Tibial artery (tissue), 4 donors: ENCODE measurements around the gene CHERP.

Experiments
- DNase-seq, 2 donors: peaks; one replicate each; pipeline ENCODE4 v3.0.0-alpha.2; 2019
- H3K27ac ChIP-seq, 2 donors: fragments of 200-600 bp; sonication (generic) in 1 of 2; 1 replicate in 1 of 2; 2 replicates in 1 of 2; pipeline ENCODE4 v1.5.1; 2018 to 2019; ENCODE audit warnings: mild to moderate bottlenecking in 1 of 2
- H3K27me3 ChIP-seq, 2 donors: fragments of 200-600 bp; sonication (generic) in 1 of 2; one replicate each; pipeline versions ENCODE4 v1.5.1 to v1.6.0; 2016 to 2019
- H3K36me3 ChIP-seq, 3 donors: fragments of 200-600 bp; sonication (generic) in 2 of 3; one replicate each; pipeline ENCODE4 v1.5.1; 2016 to 2019; ENCODE audit warnings: mild to moderate bottlenecking in 2 of 3
- H3K4me1 ChIP-seq, 4 donors: fragments of 200-600 bp; sonication (generic) in 2 of 4; 1 replicate in 3 of 4; 2 replicates in 1 of 4; pipeline ENCODE4 v1.5.1; 2016 to 2019
- H3K4me3 ChIP-seq, 2 donors: fragments of 200-600 bp; sonication (generic) in 1 of 2; 1 replicate in 1 of 2; 2 replicates in 1 of 2; pipeline ENCODE4 v1.5.1; 2018 to 2019; ENCODE audit warnings: mild to moderate bottlenecking in 2 of 2
- H3K9me3 ChIP-seq, 3 donors: fragments of 200-600 bp; sonication (generic) in 1 of 3; one replicate each; pipeline ENCODE4 v1.5.1; 2016 to 2019
- CTCF ChIP-seq, 2 experiments: fragments of 200-600 bp in 1 of 2; fragments of 450-650 bp in 1 of 2; IDR thresholded peaks; one replicate each; pipeline ENCODE4 v1.5.1; 2017 to 2019; ENCODE audit warnings: antibody characterized with exemption in 2 of 2, mild to moderate bottlenecking in 1 of 2, moderate library complexity in 1 of 2
- intact Hi-C: fragments of 100-400 bp; cut with DNase I; formaldehyde crosslinking; loops from one replicate; pipeline ENCODE4 v1.15.0; 2023; ENCODE audit warnings: low total_unique reads

Gene CHERP

GRCh38 chr19:16527971-16528521, 14.2 kb downstream of the CHERP start:
- H3K27me3 ChIP-seq, result no peaks in the 10 kb centered on the region
- no peak for TF ChIP-seq CTCF (IDR thresholded peaks at IDR 0.05)
- H3K9me3 ChIP-seq, result no peaks in the 10 kb centered on the region
- peaks cover 97 to 100% (median 99%) of the 10 kb centered on the region in 3 donors for H3K36me3 ChIP-seq
- no peak for DNase-seq
- no peak overlapping the region for H3K27ac ChIP-seq
- no peak overlapping the region for H3K4me3 ChIP-seq
- no peaks in the 10 kb centered on the region for H3K4me1 ChIP-seq
- intact Hi-C loops, result no loop called here

- no peaks in the 10 kb centered on the region for H3K4me1 ChIP-seq
- DNase-seq, result no peak
- no peak overlapping the region for H3K4me3 ChIP-seq
- H3K27me3 ChIP-seq, result no peaks in the 10 kb centered on the region
- no peak for TF ChIP-seq CTCF (IDR thresholded peaks at IDR 0.05)
- H3K36me3 ChIP-seq, result peaks cover 97 to 100% (median 99%) of the 10 kb centered on the region in 3 donors
- H3K9me3 ChIP-seq, result no peaks in the 10 kb centered on the region
- no peak overlapping the region for H3K27ac ChIP-seq
- intact Hi-C loops, result no loop called here
Observed at GRCh38 chr19:16527334-16527935, 14.8 kb downstream of the CHERP start.

- intact Hi-C loops, result no loop called here
- H3K27ac ChIP-seq, result no peak overlapping the region
- no peak for TF ChIP-seq CTCF (IDR thresholded peaks at IDR 0.05)
Observed at GRCh38 chr19:16525751-16526481, 16.3 kb downstream of the CHERP start.

GRCh38 chr19:16524991-16525734, 17.1 kb downstream of the CHERP start:
- Histone ChIP-seq H3K4me3 (no peak overlapping the region), H3K27me3 (no peaks in the 10 kb centered on the region), H3K4me1 (no peaks in the 10 kb centered on the region), H3K36me3 (peaks cover 97 to 100% (median 97%) of the 10 kb centered on the region in 3 donors), H3K9me3 (no peaks in the 10 kb centered on the region), H3K27ac (no peak overlapping the region)
- no peak for DNase-seq
- intact Hi-C loops, result no loop called here
- no peak for TF ChIP-seq CTCF (IDR thresholded peaks at IDR 0.05)

More at GRCh38 chr19:16525751-16526481, 16.3 kb downstream of the CHERP start:
- Histone ChIP-seq H3K4me1 (no peaks in the 10 kb centered on the region), H3K9me3 (no peaks in the 10 kb centered on the region), H3K4me3 (no peak overlapping the region), H3K27me3 (no peaks in the 10 kb centered on the region), H3K36me3 (peaks cover 97 to 100% (median 97%) of the 10 kb centered on the region in 3 donors)
- no peak for DNase-seq

- intact Hi-C loops, result no loop called here
- H3K27ac ChIP-seq, result no peak overlapping the region
- no peak for TF ChIP-seq CTCF (IDR thresholded peaks at IDR 0.05)
- no peak overlapping the region for H3K4me3 ChIP-seq
- no peak for DNase-seq
- no peaks in the 10 kb centered on the region for H3K4me1 ChIP-seq
- peaks cover 97 to 100% (median 98%) of the 10 kb centered on the region in 3 donors for H3K36me3 ChIP-seq
- no peaks in the 10 kb centered on the region for H3K27me3 ChIP-seq
- H3K9me3 ChIP-seq, result no peaks in the 10 kb centered on the region
Observed at GRCh38 chr19:16522559-16523377, 19.5 kb downstream of the CHERP start.
